ENCODE data around the gene CACNG3. TPM values are rescaled to one million over a fixed set of nuclear protein-coding genes. Genes with fewer than 3 reads are reported as not detected.
"Not testable (repeated sequence)": the region's sequence is repeated elsewhere in the genome, so short reads cannot be mapped to it uniquely, and the experiment has no call there.

CACNG3 gene
- not detected for total RNA-seq

- DNase-seq (ENCODE audit: low read depth in 2 of 3, low spot score in 2 of 3): peak in 2 of 3 donors; percentile 78 to 90
Observed at GRCh38 chr16:24255456-24256371, at the start of gene CACNG3. CACNG3 (plus strand) TSS chr16:24256335; CDS start chr16:24256755, 420 bp downstream.

- no peak for DNase-seq (ENCODE audit: low read depth in 2 of 3, low spot score in 2 of 3)
Observed at GRCh38 chr16:24206926-24207325, 49.2 kb upstream of the CACNG3 start.

GRCh38 chr16:24208710-24209109 lies 47.4 kb upstream of the CACNG3 start:
- no peak for DNase-seq (ENCODE audit: low read depth in 2 of 3, low spot score in 2 of 3)

- DNase-seq (ENCODE audit: low read depth in 2 of 3, low spot score in 2 of 3): no peak
Observed at GRCh38 chr16:24214992-24215391, 41.1 kb upstream of the CACNG3 start.

- DNase-seq (ENCODE audit: low read depth in 2 of 3, low spot score in 2 of 3): no peak
Observed at GRCh38 chr16:24216961-24217360, 39.2 kb upstream of the CACNG3 start.

- no peak for DNase-seq (ENCODE audit: low read depth in 2 of 3, low spot score in 2 of 3)
Observed at GRCh38 chr16:24217461-24217860, 38.7 kb upstream of the CACNG3 start.

GRCh38 chr16:24218299-24218698 lies 37.8 kb upstream of the CACNG3 start:
- no peak for DNase-seq (ENCODE audit: low read depth in 2 of 3, low spot score in 2 of 3)

- DNase-seq (ENCODE audit: low read depth in 2 of 3, low spot score in 2 of 3): no peak
Observed at GRCh38 chr16:24221219-24221618, 34.9 kb upstream of the CACNG3 start.

- DNase-seq (ENCODE audit: low read depth in 2 of 3, low spot score in 2 of 3): no peak
Observed at GRCh38 chr16:24228514-24228913, 27.6 kb upstream of the CACNG3 start.

GRCh38 chr16:24232936-24233335 lies 23.2 kb upstream of the CACNG3 start:
- DNase-seq (ENCODE audit: low read depth in 2 of 3, low spot score in 2 of 3): no peak

GRCh38 chr16:24234737-24235136 lies 21.4 kb upstream of the CACNG3 start:
- no peak for DNase-seq (ENCODE audit: low read depth in 2 of 3, low spot score in 2 of 3)

- no peak for DNase-seq (ENCODE audit: low read depth in 2 of 3, low spot score in 2 of 3)
Observed at GRCh38 chr16:24235806-24236205, 20.3 kb upstream of the CACNG3 start.

GRCh38 chr16:24238846-24239245 lies 17.3 kb upstream of the CACNG3 start:
- not testable (repeated sequence) for DNase-seq (ENCODE audit: low read depth in 2 of 3, low spot score in 2 of 3)

- DNase-seq (ENCODE audit: low read depth in 2 of 3, low spot score in 2 of 3): no peak
Observed at GRCh38 chr16:24246911-24247607, 9.1 kb upstream of the CACNG3 start.

GRCh38 chr16:24253192-24253591 lies 2.9 kb upstream of the CACNG3 start:
- DNase-seq (ENCODE audit: low read depth in 2 of 3, low spot score in 2 of 3): peak; percentile 21 to 68 (median 44)

GRCh38 chr16:24257958-24258357 lies 1.8 kb downstream of the CACNG3 start:
- DNase-seq (ENCODE audit: low read depth in 2 of 3, low spot score in 2 of 3): no peak

GRCh38 chr16:24258791-24259190 lies 2.7 kb downstream of the CACNG3 start:
- no peak for DNase-seq (ENCODE audit: low read depth in 2 of 3, low spot score in 2 of 3)

GRCh38 chr16:24262816-24263215 lies 6.7 kb downstream of the CACNG3 start:
- no peak for DNase-seq (ENCODE audit: low read depth in 2 of 3, low spot score in 2 of 3)

- no peak for DNase-seq (ENCODE audit: low read depth in 2 of 3, low spot score in 2 of 3)
Observed at GRCh38 chr16:24270721-24271442, 14.7 kb downstream of the CACNG3 start.

- no peak for DNase-seq (ENCODE audit: low read depth in 2 of 3, low spot score in 2 of 3)
Observed at GRCh38 chr16:24272379-24272778, 16.2 kb downstream of the CACNG3 start.

- DNase-seq (ENCODE audit: low read depth in 2 of 3, low spot score in 2 of 3): no peak
Observed at GRCh38 chr16:24273508-24274182, 17.5 kb downstream of the CACNG3 start.

Data from hematopoietic multipotent progenitor cell (in vitro differentiated cells).